GM12878 (cell line): ENCODE results near the gene FER1L5. TPM values are rescaled to one million over a fixed set of nuclear protein-coding genes. Genes with fewer than 3 reads are reported as not detected.

Experiments
- ATAC-seq: fragments of 200-7000 bp; cut with Tn5 transposase; 3 replicates; pipeline ENCODE4 v1.9.1; 2020; ENCODE audit warnings: mild to moderate bottlenecking, moderate library complexity
- BruUV-seq: library from RNA; stranded (reverse); fragments of 400-500 nt; replicated peaks from 2 replicates; lab custom pipeline; 2021; lab: Mats Ljungman, UMichigan
- CTCF ChIA-PET: fragments of 300-600 bp; sonication (Branson Sonifier 250); formaldehyde crosslinking; extraction: SDS; loops from one replicate; lab custom pipeline; 2021; ENCODE audit warnings: inconsistent platforms; lab: Yijun Ruan, JAX
- POLR2A ChIA-PET: fragments of 350-600 bp; formaldehyde crosslinking; extraction: SDS; loops from one replicate; lab custom pipeline; 2021; ENCODE audit warnings: inconsistent platforms; lab: Charles Lee
- RAD21 ChIA-PET: fragments of 300-600 bp; sonication (Branson Sonifier 250); formaldehyde crosslinking; loops from one replicate; lab custom pipeline; 2023; ENCODE audit warnings: antibody characterized with exemption; ENCODE audit not compliant: unreplicated experiment; lab: Charles Lee
- SMC1A ChIA-PET: fragments of 300-600 bp; sonication (Branson Sonifier 250); formaldehyde crosslinking; loops from one replicate; lab custom pipeline; 2023; ENCODE audit not compliant: unreplicated experiment, uncharacterized antibody; lab: Charles Lee
- DNase-seq: peaks from one replicate; pipeline ENCODE4 v3.0.0-alpha.2; 2011; ENCODE audit warnings: low read depth, low spot score
- FAIRE-seq: peaks from 3 replicates; lab custom pipeline; 2011; peaks lifted over from hg19 to GRCh38; lab: Jason Lieb, UNC
- H2AFZ ChIP-seq: 2 replicates; pipeline ENCODE4 v1.6.0; 2011; ENCODE audit warnings: low read depth, low read length, control low read depth; ENCODE audit not compliant: control insufficient read depth
- H3K27ac ChIP-seq: 2 replicates; pipeline ENCODE4 v1.5.1; 2011; ENCODE audit warnings: control low read depth; ENCODE audit not compliant: control insufficient read depth, insufficient read depth
- H3K27me3 ChIP-seq, 2 experiments: replicated peaks in 1 of 2; 2 replicates each; pipeline versions ENCODE4 v1.6.0 to v1.6.1; 2011; ENCODE audit warnings: low read length in 1 of 2; ENCODE audit not compliant: control insufficient read depth in 2 of 2, insufficient read depth in 2 of 2
- H3K36me3 ChIP-seq, 2 experiments: 2 replicates each; pipeline ENCODE4 v1.5.1; 2011; ENCODE audit warnings: low read length in 1 of 2; ENCODE audit not compliant: control insufficient read depth in 2 of 2, insufficient read depth in 2 of 2
- H3K4me1 ChIP-seq: 2 replicates; pipeline ENCODE4 v1.6.1; 2011; ENCODE audit warnings: mild to moderate bottlenecking, low read length, moderate library complexity, mixed read lengths; ENCODE audit not compliant: control insufficient read depth, insufficient read depth
- H3K4me2 ChIP-seq: 2 replicates; pipeline ENCODE4 v1.6.0; 2011; ENCODE audit warnings: control low read depth; ENCODE audit not compliant: control insufficient read depth, insufficient read depth
- H3K4me3 ChIP-seq: fragments of 200-600 bp; sonication (generic); 2 replicates; pipeline ENCODE4 v1.5.1; 2016
- H3K79me2 ChIP-seq: 2 replicates; pipeline ENCODE4 v1.6.0; 2011; ENCODE audit warnings: low read length; ENCODE audit not compliant: control insufficient read depth, insufficient read depth
- H3K9ac ChIP-seq: 2 replicates; pipeline ENCODE4 v1.8.0; 2011; ENCODE audit warnings: low read length, control low read depth, mixed read lengths; ENCODE audit not compliant: control insufficient read depth, insufficient read depth
- H3K9me3 ChIP-seq: replicated peaks from 3 replicates; pipeline ENCODE4 v1.5.1; 2011; ENCODE audit warnings: mild to moderate bottlenecking, low read length; ENCODE audit not compliant: control insufficient read depth, insufficient read depth
- H4K20me1 ChIP-seq: 2 replicates; pipeline ENCODE4 v1.6.0; 2011; ENCODE audit not compliant: control insufficient read depth, insufficient read depth
- ATF2 ChIP-seq: IDR thresholded peaks from 2 replicates; pipeline ENCODE4 v1.6.1; 2012; ENCODE audit warnings: low read length, inconsistent platforms
- BHLHE40 ChIP-seq, 2 experiments: fragments of 450-650 bp in 1 of 2; IDR thresholded peaks; 2 replicates each; pipeline ENCODE4 v1.6.1; 2011 to 2017; ENCODE audit warnings: low read depth in 2 of 2, borderline replicate concordance in 1 of 2, improper control_type of control experiment in 1 of 2, low read length in 1 of 2, mild to moderate bottlenecking in 1 of 2
- CHD1 ChIP-seq: IDR thresholded peaks from 2 replicates; pipeline ENCODE4 v1.6.1; 2012; ENCODE audit warnings: low read depth, low read length, improper control_type of control experiment
- CHD2 ChIP-seq: IDR thresholded peaks from 2 replicates; pipeline ENCODE4 v1.6.1; 2011; ENCODE audit warnings: low read depth, low read length, improper control_type of control experiment, borderline replicate concordance
- CTCF ChIP-seq, 3 experiments: IDR thresholded peaks in 2 of 3; conservative IDR thresholded peaks in 1 of 3; 2 replicates each; pipeline ENCODE4 v1.5.1; 2011; ENCODE audit warnings: low read depth in 3 of 3, low read length in 3 of 3, mild to moderate bottlenecking in 3 of 3, control low read depth in 2 of 3, moderate library complexity in 2 of 3, inconsistent platforms in 1 of 3, mixed read lengths in 1 of 3; ENCODE audit not compliant: control insufficient read depth in 2 of 3, insufficient read depth in 1 of 3; ENCODE audit errors: extremely low read depth in 1 of 3
- HDAC6 ChIP-seq: fragments of 200-600 bp; sonication (generic); IDR thresholded peaks from one replicate; pipeline ENCODE4 v1.8.0; 2017; ENCODE audit warnings: antibody characterized with exemption; ENCODE audit not compliant: unreplicated experiment
- HDGF ChIP-seq: fragments of 450-650 bp; IDR thresholded peaks from 2 replicates; pipeline ENCODE4 v1.6.1; 2016; ENCODE audit warnings: antibody characterized with exemption
- IRF3 ChIP-seq: fragments of 450-650 bp; IDR thresholded peaks from 2 replicates; pipeline ENCODE4 v1.6.1; 2014; ENCODE audit warnings: mild to moderate bottlenecking
- MTA2 ChIP-seq: fragments of 450-650 bp; IDR thresholded peaks from 2 replicates; pipeline ENCODE4 v1.6.1; 2016; ENCODE audit warnings: low read depth, mild to moderate bottlenecking, moderate library complexity
- NRF1 ChIP-seq: conservative IDR thresholded peaks from 2 replicates; pipeline ENCODE4 v1.6.1; 2011; ENCODE audit warnings: mild to moderate bottlenecking, low read depth, low read length, improper control_type of control experiment
- PBX3 ChIP-seq: IDR thresholded peaks from 2 replicates; pipeline ENCODE4 v1.6.1; 2011; ENCODE audit warnings: mild to moderate bottlenecking, low read depth, low read length, moderate library complexity; ENCODE audit not compliant: insufficient replicate concordance
- SKIL ChIP-seq: fragments of 450-650 bp; IDR thresholded peaks from 2 replicates; pipeline ENCODE4 v1.6.1; 2017; ENCODE audit warnings: mild to moderate bottlenecking, low read depth, inconsistent platforms; ENCODE audit not compliant: poor library complexity, severe bottlenecking
- TCF12 ChIP-seq: IDR thresholded peaks from 2 replicates; pipeline ENCODE4 v1.6.1; 2011; ENCODE audit warnings: low read depth, mild to moderate bottlenecking, low read length
- TCF7 ChIP-seq: IDR thresholded peaks from 2 replicates; pipeline ENCODE4 v1.6.1; 2014; ENCODE audit warnings: antibody characterized with exemption, borderline replicate concordance
- YY1 ChIP-seq: IDR thresholded peaks from 2 replicates; pipeline ENCODE4 v1.6.1; 2011; ENCODE audit warnings: low read depth, mild to moderate bottlenecking, low read length
- WGBS: methylation state at CpG from one replicate; pipeline ENCODE4 v1.1.6; 2016; ENCODE audit warnings: low lambda C conversion rate; ENCODE audit not compliant: insufficient replicate concordance, insufficient coverage; ENCODE audit errors: missing lambda C conversion rate; 5-methylcytosine and 5-hydroxymethylcytosine counted together
- in situ Hi-C: fragments of 300-500 bp; cut with MboI; formaldehyde crosslinking; loops from 9 replicates; pipeline ENCODE4 v1.14.3; 2018; ENCODE audit warnings: mixed read lengths
- intact Hi-C: fragments of 100-400 bp; cut with micrococcal nuclease; formaldehyde crosslinking; loops from one replicate; pipeline ENCODE4 v1.14.2; 2022; ENCODE audit not compliant: unreplicated experiment
- polyA plus RNA-seq, 11 experiments: library from polyadenylated mRNA; depleted of rRNA in 4 of 11; unstranded in 6 of 11; stranded (reverse) in 5 of 11; fragments of >200 nt; fragmentation: Nextera tagmentation in 4 of 11; fragmentation: Illumina TruSeq in 1 of 11; extraction: Ambion mirVana in 4 of 11; extraction: Trizol in 1 of 11; gene quantifications; 1 replicate in 1 of 11; 2 replicates in 10 of 11; pipeline versions ENCODE4 v1.2.1 to v1.2.3, GENCODE V29; 2011 to 2016; ENCODE audit warnings: inconsistent platforms in 2 of 11, missing spikeins in 2 of 11, low read depth in 1 of 11
- total RNA-seq, 4 experiments: library from RNA; depleted of rRNA in 3 of 4; stranded (reverse); fragments of >200 nt in 3 of 4; fragmentation: Illumina TruSeq in 1 of 4; extraction: Trizol in 1 of 4; gene quantifications; 2 replicates each; pipeline versions ENCODE4 v1.2.1 to v1.2.3, GENCODE V29; 2013 to 2021

FER1L5 gene
- total and polyA plus RNA-seq, 10 of the 15 experiments (the other 5 are each of a cell fraction or from before 2014, with no cell fraction given), result not detected

GRCh38 chr2:96737251-96737650, 94.7 kb downstream of the FER1L5 start (continued):
- TF ChIP-seq ATF2 (no peak), HDGF (no peak), TCF12 (no peak), YY1 (no peak), HDAC6 (no peak), TCF7 (no peak), CHD2 (no peak), MTA2 (no peak), PBX3 (no peak)

GRCh38 chr2:96737831-96738230, 95.3 kb downstream of the FER1L5 start:
- H3K9ac ChIP-seq, result no peak overlapping the region
- DNase-seq, result no peak
- no peak overlapping the region for H2AFZ ChIP-seq
- H3K27ac ChIP-seq, result no peak overlapping the region
- 81% methylated on average over 2 of the region's 2 CpGs for WGBS
- peaks cover 1 to 11% of the 10 kb centered on the region in 2 experiments; a peak in 3 of 4 replicates for H3K36me3 ChIP-seq
- FAIRE-seq, result no peak
- ChIA-PET RAD21 (no interaction called here), SMC1A (interaction anchor here (0.8 to 1.3 kb wide), 2 partner anchors 26 to 142 kb away, joined by 3 read pairs; no protein-coding TSS in a partner anchor), CTCF (interaction anchor here (1.6 to 5.1 kb wide), 2 partner anchors 25 to 120 kb away, joined by 3 to 36 read pairs; partner anchors contain the start of genes ANKRD39 and CNNM4), POLR2A (no interaction called here)
- no peaks in the 10 kb centered on the region for H4K20me1 ChIP-seq
- no peak for ATAC-seq
- H3K9me3 ChIP-seq, result no peaks in the 10 kb centered on the region
- H3K4me2 ChIP-seq, result no peak overlapping the region
- peaks cover 13% of the 10 kb centered on the region for H3K79me2 ChIP-seq
- in situ Hi-C loops (no loop called here), intact Hi-C loops (no loop called here)
- no peaks in the 10 kb centered on the region for H3K27me3 ChIP-seq
- BruUV-seq, result no TSS peak
- no peak overlapping the region for H3K4me3 ChIP-seq
- no peaks in the 10 kb centered on the region for H3K4me1 ChIP-seq
- TF ChIP-seq BHLHE40 (IDR thresholded peaks at IDR 0.05; ENCODE audit: borderline replicate concordance in 1 of 2, low read depth in 2 of 2, low read length in 1 of 2) (no peak), NRF1 (no peak), IRF3 (no peak), CTCF (IDR thresholded peaks at IDR 0.05 in 2 of 3, conservative IDR thresholded peaks at IDR 0.05 in 1 of 3; ENCODE audit: control insufficient read depth in 2 of 3, extremely low read depth in 1 of 3, insufficient read depth in 1 of 3, low read depth in 3 of 3, low read length in 3 of 3) (no peak), SKIL (no peak), CHD1 (no peak)
